IMR-90 (cell line): ENCODE results near the gene KAT6B. TPM values are rescaled to one million over a fixed set of nuclear protein-coding genes. Genes with fewer than 3 reads are reported as not detected.

Source experiments
- ATAC-seq: fragments of 200-7000 bp; cut with Tn5 transposase; 2 replicates; pipeline ENCODE4 v1.9.1; 2020; ENCODE audit warnings: low read depth, mild to moderate bottlenecking, moderate library complexity
- BruUV-seq: library from RNA; stranded (reverse); fragments of 400-500 nt; replicated peaks from 2 replicates; lab custom pipeline; 2021; lab: Mats Ljungman, UMichigan
- CTCF ChIA-PET: fragments of 300-600 bp; formaldehyde crosslinking; extraction: SDS; loops from one replicate; lab custom pipeline; 2021; ENCODE audit warnings: antibody characterized with exemption; lab: Yijun Ruan, JAX
- POLR2A ChIA-PET: fragments of 300-600 bp; sonication (Branson Sonifier 250); formaldehyde crosslinking; loops from one replicate; lab custom pipeline; 2022; ENCODE audit warnings: antibody characterized with exemption; ENCODE audit not compliant: unreplicated experiment; lab: Charles Lee
- DNase-seq: peaks from one replicate; pipeline ENCODE4 v3.0.0; 2013
- H2AFZ ChIP-seq: replicated peaks from 2 replicates; pipeline ENCODE3; 2013; ENCODE audit warnings: low read length, mild to moderate bottlenecking; ENCODE audit not compliant: poor library complexity
- H2AK5ac ChIP-seq: 2 replicates; pipeline ENCODE4 v1.6.1; 2013; ENCODE audit warnings: low read depth, low read length, inconsistent platforms
- H2AK9ac ChIP-seq: replicated peaks from 2 replicates; pipeline ENCODE3; 2013; ENCODE audit warnings: mild to moderate bottlenecking, low read depth, low read length, moderate library complexity; ENCODE audit not compliant: poor library complexity
- H2BK120ac ChIP-seq: 2 replicates; pipeline ENCODE4 v1.6.1; 2013; ENCODE audit warnings: low read depth, low read length, inconsistent platforms
- H2BK15ac ChIP-seq: 3 replicates; pipeline ENCODE4 v1.6.1; 2013; ENCODE audit warnings: low read depth, low read length, inconsistent platforms
- H2BK20ac ChIP-seq: 2 replicates; pipeline ENCODE4 v1.6.1; 2013; ENCODE audit warnings: low read depth, mild to moderate bottlenecking, inconsistent platforms, low read length, moderate library complexity
- H2BK5ac ChIP-seq: 2 replicates; pipeline ENCODE4 v1.6.1; 2013; ENCODE audit warnings: mild to moderate bottlenecking, low read depth, low read length, inconsistent platforms; ENCODE audit not compliant: poor library complexity, severe bottlenecking
- H3K14ac ChIP-seq: replicated peaks from 2 replicates; pipeline ENCODE4 v1.6.1; 2013; ENCODE audit warnings: low read depth, low read length, inconsistent platforms
- H3K18ac ChIP-seq: 2 replicates; pipeline ENCODE4 v1.6.1; 2013; ENCODE audit warnings: low read depth, low read length, control low read depth
- H3K23ac ChIP-seq: 2 replicates; pipeline ENCODE4 v1.6.1; 2013; ENCODE audit warnings: low read depth, low read length, inconsistent platforms
- H3K27ac ChIP-seq: 2 replicates; pipeline ENCODE4 v1.5.1; 2013; ENCODE audit warnings: mild to moderate bottlenecking, control low read depth, low read length; ENCODE audit not compliant: insufficient read depth
- H3K27me3 ChIP-seq: 2 replicates; pipeline ENCODE4 v1.6.1; 2013; ENCODE audit warnings: low read length; ENCODE audit not compliant: control insufficient read depth, insufficient read depth
- H3K36me3 ChIP-seq: 2 replicates; pipeline ENCODE4 v1.6.1; 2013; ENCODE audit warnings: low read length, mixed read lengths; ENCODE audit not compliant: control insufficient read depth, insufficient read depth
- H3K4ac ChIP-seq: 2 replicates; pipeline ENCODE4 v1.6.1; 2013; ENCODE audit warnings: low read depth, low read length, inconsistent platforms
- H3K4me1 ChIP-seq: 2 replicates; pipeline ENCODE4 v1.6.1; 2013; ENCODE audit warnings: low read length, mixed read lengths; ENCODE audit not compliant: control insufficient read depth, insufficient read depth
- H3K4me2 ChIP-seq: 2 replicates; pipeline ENCODE4 v1.6.1; 2013; ENCODE audit warnings: low read depth, mild to moderate bottlenecking, control low read depth, low read length, moderate library complexity
- H3K4me3 ChIP-seq: 2 replicates; pipeline ENCODE4 v1.5.1; 2013; ENCODE audit warnings: low read depth, mild to moderate bottlenecking, control low read depth, low read length, moderate library complexity; ENCODE audit not compliant: insufficient read depth
- H3K56ac ChIP-seq: 2 replicates; pipeline ENCODE4 v1.6.1; 2013; ENCODE audit warnings: low read length, inconsistent platforms; ENCODE audit not compliant: insufficient read depth; ENCODE audit errors: extremely low read depth
- H3K79me1 ChIP-seq, 2 experiments: 2 replicates each; pipeline ENCODE4 v1.6.1; 2013; ENCODE audit warnings: low read length in 2 of 2, inconsistent platforms in 1 of 2, low read depth in 1 of 2
- H3K9ac ChIP-seq: 2 replicates; pipeline ENCODE4 v1.6.1; 2013; ENCODE audit warnings: low read depth, low read length, control low read depth
- H3K9me1 ChIP-seq: 2 replicates; pipeline ENCODE4 v1.6.1; 2013; ENCODE audit warnings: low read length, inconsistent platforms; ENCODE audit not compliant: insufficient read depth
- H3K9me3 ChIP-seq: 2 replicates; pipeline ENCODE4 v1.6.1; 2013; ENCODE audit warnings: low read length; ENCODE audit not compliant: control insufficient read depth, insufficient read depth
- H4K20me1 ChIP-seq: 2 replicates; pipeline ENCODE4 v1.6.1; 2013; ENCODE audit warnings: low read length, inconsistent platforms; ENCODE audit not compliant: insufficient read depth
- H4K5ac ChIP-seq: 2 replicates; pipeline ENCODE4 v1.6.1; 2013; ENCODE audit warnings: mild to moderate bottlenecking, low read depth, low read length, control low read depth
- H4K8ac ChIP-seq, 2 experiments: 2 replicates each; pipeline ENCODE4 v1.6.1; 2013; ENCODE audit warnings: low read depth in 2 of 2, low read length in 2 of 2, control low read depth in 1 of 2, inconsistent platforms in 1 of 2
- H4K91ac ChIP-seq: 2 replicates; pipeline ENCODE4 v1.6.1; 2013; ENCODE audit warnings: low read depth, low read length, inconsistent platforms; ENCODE audit not compliant: insufficient read depth
- CEBPB ChIP-seq: IDR thresholded peaks from 2 replicates; pipeline ENCODE4 v1.6.1; 2012; ENCODE audit warnings: low read depth, low read length, improper control_type of control experiment
- CHD1 ChIP-seq: IDR thresholded peaks from 2 replicates; pipeline ENCODE4 v1.6.1; 2012; ENCODE audit warnings: low read depth, low read length, improper control_type of control experiment
- MAFK ChIP-seq: IDR thresholded peaks from 2 replicates; pipeline ENCODE4 v1.6.1; 2012; ENCODE audit warnings: low read depth, low read length, improper control_type of control experiment
- NFE2L2 ChIP-seq: fragments of 150-350 bp; IDR thresholded peaks from 2 replicates; pipeline ENCODE4 v1.6.1; 2016; ENCODE audit warnings: low read depth, mild to moderate bottlenecking, low read length
- RAD21 ChIP-seq: IDR thresholded peaks from 2 replicates; pipeline ENCODE4 v1.6.1; 2012; ENCODE audit warnings: low read length, improper control_type of control experiment
- WGBS, 2 experiments: methylation state at CpG; one replicate each; pipeline versions ENCODE4 v1.1.5 to v1.1.7; 2013; ENCODE audit warnings: missing lambda C conversion rate in 2 of 2; ENCODE audit not compliant: insufficient read length in 1 of 2; ENCODE audit errors: extremely low coverage in 2 of 2; 5-methylcytosine and 5-hydroxymethylcytosine counted together
- dilution Hi-C: fragments of 300-500 bp; cut with HindIII; formaldehyde crosslinking; loops from one replicate; pipeline ENCODE4 v1.14.3; 2018; ENCODE audit warnings: low sequenced_read_pairs; ENCODE audit not compliant: unreplicated experiment
- in situ Hi-C: fragments of 300-500 bp; cut with MboI; formaldehyde crosslinking; loops from 3 replicates; pipeline ENCODE4 v1.14.3; 2019; ENCODE audit warnings: low sequenced_read_pairs, inconsistent platforms, mixed read lengths
- intact Hi-C: fragments of 100-400 bp; cut with micrococcal nuclease; formaldehyde crosslinking; loops from 2 replicates; pipeline ENCODE4 v1.10.0; 2022
- polyA plus RNA-seq, 3 experiments: library from polyadenylated mRNA; depleted of rRNA; stranded (reverse); fragments of >200 nt; gene quantifications; 2 replicates each; pipeline ENCODE4 v1.2.3, GENCODE V29; 2012; ENCODE audit warnings: low replicate concordance in 1 of 3
- total RNA-seq: library from RNA; depleted of rRNA; stranded (reverse); fragments of >200 nt; gene quantifications from 2 replicates; pipeline ENCODE4 v1.2.3, GENCODE V29; 2012

The KAT6B gene
- total and polyA plus RNA-seq, 2 of the 4 experiments (the other 2 are of a cell fraction): 8.8 to 28.1 TPM

DNA sequence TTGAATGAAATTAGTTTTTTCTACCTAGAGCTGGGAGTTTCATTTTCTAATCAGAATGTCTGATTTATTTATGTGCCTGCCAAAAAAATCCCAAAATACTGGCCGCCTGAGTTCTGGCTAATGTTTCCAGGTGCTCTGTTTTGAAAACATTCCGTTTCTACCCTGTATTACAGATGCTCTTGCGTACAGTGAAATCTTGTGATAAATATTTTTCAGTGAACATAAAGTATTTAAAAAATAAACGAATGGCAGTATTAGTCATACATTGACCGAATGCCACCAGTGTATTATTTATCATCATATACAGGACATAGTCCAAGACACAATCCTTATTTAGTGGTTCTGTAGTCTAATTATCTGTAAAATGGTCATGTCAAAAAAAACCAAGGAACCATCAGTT lies 102.8 kb downstream of the KAT6B start:
- ChIA-PET CTCF (interaction anchor here (0.8 kb wide), 1 partner anchor 91 kb away, joined by 3 read pairs; no protein-coding TSS in a partner anchor), POLR2A (no interaction called here)
- intact Hi-C loops: loop anchor here (5.0 to 10.0 kb wide), 2 partner anchors 102 to 306 kb away; partner anchors contain the start of genes COMTD1 and KAT6B
- H3K9ac ChIP-seq: no peak overlapping the region
- in situ Hi-C loops: no loop called here
- peaks cover 22% of the 10 kb centered on the region for H3K4me1 ChIP-seq
- peak overlapping the region; percentile 76; the same call in 1 of the 2 replicates for H3K18ac ChIP-seq
- H3K4me2 ChIP-seq: peak overlapping the region; percentile 88
- no peaks in the 10 kb centered on the region for H3K9me3 ChIP-seq
- H2BK120ac ChIP-seq: no peak overlapping the region; the same call in 1 of the 2 replicates
- no peak overlapping the region for H3K56ac ChIP-seq
- no peak overlapping the region for H3K14ac ChIP-seq
- H3K9me1 ChIP-seq: peaks cover 20% of the 10 kb centered on the region
- H2BK15ac ChIP-seq: no peak overlapping the region
- no peaks in the 10 kb centered on the region for H3K27me3 ChIP-seq
- no peak overlapping the region for H2AK9ac ChIP-seq
- no peak overlapping the region for H3K4ac ChIP-seq
- H3K36me3 ChIP-seq: no peaks in the 10 kb centered on the region
- peak overlapping the region; percentile 94 for H2BK5ac ChIP-seq
- peak overlapping the region; percentile 30; the same call in 1 of the 2 replicates for H3K27ac ChIP-seq
- TF ChIP-seq MAFK (no peak), NFE2L2 (no peak), CHD1 (no peak), CEBPB (peak; percentile 36; the same call in 1 of the 2 replicates), RAD21 (no peak)
- dilution Hi-C loops: no loop called here
- BruUV-seq: no TSS peak
- no peak overlapping the region for H4K8ac ChIP-seq
- DNase-seq (peak; percentile 71), ATAC-seq (peak; percentile 28; the same call in 1 of the 2 replicates)
- no peak overlapping the region; the same call in 1 of the 2 replicates for H4K5ac ChIP-seq
- H4K91ac ChIP-seq: no peak overlapping the region
- no peak overlapping the region for H2BK20ac ChIP-seq
- H4K20me1 ChIP-seq: no peaks in the 10 kb centered on the region
- H2AFZ ChIP-seq: no peak overlapping the region
- no peak overlapping the region; the same call in 1 of the 2 replicates for H3K23ac ChIP-seq
- H2AK5ac ChIP-seq: no peak overlapping the region
- WGBS, 2 experiments: no CpG with 5 or more reads among the region's 5 CpGs
- H3K79me1 ChIP-seq: peaks cover 25 to 55% of the 10 kb centered on the region in 2 experiments
- H3K4me3 ChIP-seq: no peak overlapping the region
